GM12875 (cell line): ENCODE data around the gene CCDC192.

Source experiments
- H3K4me3 ChIP-seq: one replicate; pipeline ENCODE4 v1.5.1; 2011; ENCODE audit warnings: low read depth, low read length, control low read depth
- TF ChIP-seq, protein P1 (sequence below): IDR thresholded peaks from 2 replicates; pipeline ENCODE4 v1.5.1; 2011; ENCODE audit warnings: low read depth, mild to moderate bottlenecking, control low read depth, inconsistent platforms, low read length, moderate library complexity, borderline replicate concordance; ENCODE audit not compliant: insufficient read depth

The CCDC192 gene

GRCh38 chr5:127867022-127867783, 164.0 kb downstream of the CCDC192 start:
- no peak overlapping the region for H3K4me3 ChIP-seq
- TF ChIP-seq, protein P1, sequence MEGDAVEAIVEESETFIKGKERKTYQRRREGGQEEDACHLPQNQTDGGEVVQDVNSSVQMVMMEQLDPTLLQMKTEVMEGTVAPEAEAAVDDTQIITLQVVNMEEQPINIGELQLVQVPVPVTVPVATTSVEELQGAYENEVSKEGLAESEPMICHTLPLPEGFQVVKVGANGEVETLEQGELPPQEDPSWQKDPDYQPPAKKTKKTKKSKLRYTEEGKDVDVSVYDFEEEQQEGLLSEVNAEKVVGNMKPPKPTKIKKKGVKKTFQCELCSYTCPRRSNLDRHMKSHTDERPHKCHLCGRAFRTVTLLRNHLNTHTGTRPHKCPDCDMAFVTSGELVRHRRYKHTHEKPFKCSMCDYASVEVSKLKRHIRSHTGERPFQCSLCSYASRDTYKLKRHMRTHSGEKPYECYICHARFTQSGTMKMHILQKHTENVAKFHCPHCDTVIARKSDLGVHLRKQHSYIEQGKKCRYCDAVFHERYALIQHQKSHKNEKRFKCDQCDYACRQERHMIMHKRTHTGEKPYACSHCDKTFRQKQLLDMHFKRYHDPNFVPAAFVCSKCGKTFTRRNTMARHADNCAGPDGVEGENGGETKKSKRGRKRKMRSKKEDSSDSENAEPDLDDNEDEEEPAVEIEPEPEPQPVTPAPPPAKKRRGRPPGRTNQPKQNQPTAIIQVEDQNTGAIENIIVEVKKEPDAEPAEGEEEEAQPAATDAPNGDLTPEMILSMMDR = no peak

DNA sequence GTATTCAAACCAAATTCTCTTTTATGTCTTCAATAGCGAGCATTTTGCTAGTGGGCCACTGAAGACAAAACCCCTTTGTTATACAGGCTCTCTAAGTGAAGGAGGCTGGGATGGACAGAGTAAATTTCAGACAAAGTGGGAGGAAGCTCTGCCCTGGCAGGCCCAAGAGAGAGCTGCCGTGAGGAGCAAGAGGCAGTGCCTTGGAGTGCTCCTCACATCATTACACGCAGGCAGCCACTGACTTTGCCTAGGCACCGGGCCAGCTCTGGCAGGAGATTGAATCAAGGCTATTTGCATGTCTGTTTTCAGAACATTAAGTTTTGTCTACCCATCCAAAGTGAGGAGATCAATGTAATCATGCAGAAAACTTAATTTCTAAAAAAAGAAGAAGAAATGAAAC, 167.7 kb downstream of the CCDC192 start:
- no peak overlapping the region for H3K4me3 ChIP-seq
- TF ChIP-seq, protein P1 = no peak

- TF ChIP-seq, protein P1 = no peak
- H3K4me3 ChIP-seq = no peak overlapping the region
Observed at GRCh38 chr5:127871503-127872153, 168.4 kb downstream of the CCDC192 start.

DNA sequence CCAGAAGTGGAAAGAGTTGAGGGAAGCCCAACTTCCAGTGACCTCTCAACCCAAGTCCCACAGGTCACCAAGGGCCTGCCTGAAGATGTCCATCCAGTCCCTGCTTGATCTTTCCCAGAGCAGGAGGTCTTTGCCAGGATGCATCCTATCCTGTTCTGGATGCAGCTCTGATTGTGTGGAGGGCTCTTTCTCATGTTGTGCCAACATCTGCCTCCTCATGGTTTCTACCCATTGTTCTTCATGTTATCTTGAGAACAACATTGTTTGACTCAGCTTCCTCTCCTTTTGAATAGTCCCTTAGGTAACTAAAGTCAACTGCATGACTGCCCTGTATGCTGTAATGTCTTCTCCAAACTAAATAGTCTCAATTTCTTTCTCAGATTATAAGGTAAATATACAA, 169.3 kb downstream of the CCDC192 start:
- TF ChIP-seq, protein P1 = no peak
- H3K4me3 ChIP-seq = no peak overlapping the region

DNA sequence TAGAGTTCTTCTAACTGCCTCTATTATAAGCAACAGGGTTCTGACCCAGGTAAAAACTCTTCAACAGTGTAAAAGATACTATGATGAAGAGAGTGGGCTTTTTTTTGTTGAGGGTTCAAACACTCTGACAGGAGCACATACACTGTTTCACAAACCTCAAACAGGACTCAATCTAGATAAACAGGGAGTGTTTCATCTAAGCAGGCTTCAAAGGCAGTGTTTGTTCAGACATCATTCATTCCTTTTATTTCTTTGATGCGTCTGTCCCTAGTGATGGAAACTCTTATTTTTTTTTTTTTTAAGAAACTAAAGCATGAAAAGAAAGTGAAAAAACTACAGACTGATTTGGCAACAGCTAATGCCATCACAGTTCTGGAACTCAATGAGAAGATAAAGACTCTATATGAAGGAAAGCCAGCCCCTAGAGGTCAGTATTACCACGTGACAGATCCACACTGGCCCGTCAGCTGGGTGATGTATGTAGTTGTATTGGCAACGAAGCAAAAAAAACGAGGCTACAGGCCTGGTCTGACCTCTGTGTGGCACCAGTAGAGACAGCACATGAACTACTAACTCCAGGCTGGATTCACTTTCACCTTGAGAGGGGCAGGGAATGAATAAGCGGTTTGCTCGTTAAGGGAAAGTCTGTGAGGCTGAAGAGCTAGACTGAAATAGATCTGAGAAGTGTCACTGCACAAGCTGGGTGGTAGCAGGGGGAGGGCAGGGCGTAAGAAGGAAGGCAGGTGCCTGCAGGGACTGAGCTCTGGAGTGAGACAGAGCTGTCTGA, 172.2 kb downstream of the CCDC192 start:
- no peak overlapping the region for H3K4me3 ChIP-seq

GRCh38 chr5:127876384-127876783, 173.2 kb downstream of the CCDC192 start:
- no peak overlapping the region for H3K4me3 ChIP-seq
- TF ChIP-seq, protein P1 = no peak

More for the DNA sequence above, 172.2 kb downstream of the CCDC192 start:
- TF ChIP-seq, protein P1 = 0 out of 2 replicates have a peak, but pooled peaks have one; percentile 13
